CD4-positive, alpha-beta T cell treated with Interleukin-6 at 100 ng/mL for 8 hours (primary cell): ENCODE results near the gene BAHCC1.

ENCODE experiments used
- DNase-seq: peaks from one replicate; pipeline ENCODE4 v3.0.0-alpha.2; 2020; ENCODE audit warnings: mixed read lengths, low spot score

BAHCC1 gene

GRCh38 chr17:81480140-81481072 lies 85.1 kb downstream of the BAHCC1 start:
- no peak for DNase-seq

DNA sequence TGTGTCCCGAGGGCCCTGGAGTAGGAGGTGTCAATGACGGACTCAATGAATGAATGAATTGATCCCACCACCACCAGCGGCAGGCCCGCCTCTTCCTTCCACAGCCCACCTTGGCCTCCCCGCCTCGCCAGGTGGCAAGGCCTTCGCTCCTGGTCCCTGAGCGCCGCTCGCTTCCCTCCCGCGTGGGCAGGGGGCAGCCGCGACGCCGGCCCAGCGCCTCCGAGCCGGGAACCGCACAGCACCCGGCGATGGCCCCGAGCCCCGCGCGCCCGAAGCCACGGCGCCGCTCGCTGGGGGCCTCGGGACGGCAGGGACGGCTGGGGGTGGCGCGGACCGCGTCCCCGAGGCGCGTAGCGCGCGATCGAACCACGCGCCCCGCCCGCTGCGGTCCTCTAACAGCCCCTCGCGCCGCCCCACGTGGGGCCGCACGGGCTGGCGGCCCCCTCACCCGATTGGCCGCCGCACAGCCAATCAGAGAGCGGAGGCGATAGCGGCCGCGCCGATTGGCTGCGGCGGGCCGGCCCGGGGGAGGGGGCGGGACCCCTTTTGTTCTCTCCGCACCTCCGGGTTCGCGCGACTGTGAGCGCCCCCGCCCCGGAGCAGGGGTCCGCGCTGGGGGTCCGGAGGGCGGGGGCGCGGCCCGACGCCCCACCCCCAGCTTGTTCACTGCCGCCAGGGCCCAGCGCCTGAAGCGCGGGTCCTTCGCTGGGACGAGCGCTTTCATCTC lies 86.0 kb downstream of the BAHCC1 start:
- DNase-seq, result peak; percentile 56

GRCh38 chr17:81481815-81482505 lies 86.7 kb downstream of the BAHCC1 start:
- DNase-seq, result no peak

DNA sequence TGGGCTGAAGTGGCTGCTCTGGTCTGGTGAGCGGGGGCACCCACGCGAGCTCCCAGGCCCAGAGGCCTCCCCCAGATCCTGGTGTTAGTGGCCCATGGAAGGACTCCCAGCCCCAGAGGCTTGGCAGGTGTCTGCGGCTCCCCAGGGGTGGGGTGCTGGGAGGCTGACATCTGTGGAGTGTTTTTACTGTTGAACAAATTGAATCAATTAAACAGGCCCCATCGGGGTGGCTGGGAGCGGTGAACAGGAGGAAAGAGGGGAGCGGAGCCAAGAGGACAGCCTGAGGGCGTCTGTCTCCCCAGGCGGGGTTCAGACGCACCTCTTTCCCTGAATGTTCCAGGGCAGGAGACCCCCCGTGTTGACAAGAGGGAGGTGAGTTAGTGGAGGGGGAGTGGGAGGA lies 87.4 kb downstream of the BAHCC1 start:
- DNase-seq, result no peak

DNA sequence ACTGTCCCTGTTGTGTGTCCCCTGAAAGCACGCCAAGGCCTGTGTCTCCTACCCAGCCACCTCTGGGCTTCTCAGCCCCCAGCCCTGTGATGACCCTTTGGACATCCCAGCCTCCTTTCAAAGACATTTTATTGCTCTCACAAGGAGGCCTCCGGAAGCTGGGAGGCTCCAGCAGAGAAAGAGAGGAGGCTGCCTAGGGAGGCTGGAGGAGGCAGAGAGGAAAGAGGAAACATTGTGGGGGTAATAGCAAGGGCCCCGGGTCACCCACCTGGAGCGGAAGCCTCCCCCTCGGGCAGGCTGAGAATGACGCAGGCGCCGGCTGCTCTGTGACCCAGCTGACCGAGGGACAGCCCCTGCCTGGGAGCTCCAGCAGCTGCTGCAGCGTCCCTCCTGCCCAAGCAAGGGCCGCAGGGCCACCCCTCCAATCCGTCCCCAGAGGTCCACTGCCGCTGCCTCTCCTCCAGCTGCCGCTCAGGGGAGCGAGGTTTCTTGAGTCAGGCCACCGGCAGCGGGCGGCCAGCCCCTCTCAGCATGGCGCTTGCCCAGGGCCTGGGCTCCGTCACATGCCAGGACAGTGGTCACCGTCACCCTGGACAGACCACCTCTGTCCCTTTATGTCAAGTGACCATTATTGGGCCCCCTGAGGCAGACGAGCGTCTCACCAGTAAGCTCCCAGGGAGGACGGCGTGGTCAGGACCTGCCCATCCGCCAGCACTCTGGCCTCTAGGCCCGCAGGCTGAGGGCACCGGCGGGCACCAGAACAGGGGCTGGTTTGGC lies 88.0 kb downstream of the BAHCC1 start:
- no peak for DNase-seq

DNA sequence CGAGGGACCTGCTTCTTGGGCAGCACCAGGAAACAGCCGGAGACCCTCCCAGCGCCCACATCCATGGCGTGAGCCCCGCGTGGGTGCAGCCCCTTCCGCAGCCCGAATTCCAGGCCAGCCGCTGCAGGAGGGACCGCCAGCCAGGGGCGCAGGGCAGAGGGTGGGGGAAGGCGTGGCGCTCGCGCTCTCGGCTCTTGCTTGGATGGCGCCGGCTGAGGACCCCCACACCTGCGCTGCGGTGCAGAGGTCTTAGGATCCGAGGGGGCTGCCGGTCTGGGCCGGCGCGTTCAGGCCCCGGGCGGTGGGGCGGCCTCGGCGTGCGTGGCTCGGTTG lies 88.6 kb downstream of the BAHCC1 start:
- no peak for DNase-seq

DNA sequence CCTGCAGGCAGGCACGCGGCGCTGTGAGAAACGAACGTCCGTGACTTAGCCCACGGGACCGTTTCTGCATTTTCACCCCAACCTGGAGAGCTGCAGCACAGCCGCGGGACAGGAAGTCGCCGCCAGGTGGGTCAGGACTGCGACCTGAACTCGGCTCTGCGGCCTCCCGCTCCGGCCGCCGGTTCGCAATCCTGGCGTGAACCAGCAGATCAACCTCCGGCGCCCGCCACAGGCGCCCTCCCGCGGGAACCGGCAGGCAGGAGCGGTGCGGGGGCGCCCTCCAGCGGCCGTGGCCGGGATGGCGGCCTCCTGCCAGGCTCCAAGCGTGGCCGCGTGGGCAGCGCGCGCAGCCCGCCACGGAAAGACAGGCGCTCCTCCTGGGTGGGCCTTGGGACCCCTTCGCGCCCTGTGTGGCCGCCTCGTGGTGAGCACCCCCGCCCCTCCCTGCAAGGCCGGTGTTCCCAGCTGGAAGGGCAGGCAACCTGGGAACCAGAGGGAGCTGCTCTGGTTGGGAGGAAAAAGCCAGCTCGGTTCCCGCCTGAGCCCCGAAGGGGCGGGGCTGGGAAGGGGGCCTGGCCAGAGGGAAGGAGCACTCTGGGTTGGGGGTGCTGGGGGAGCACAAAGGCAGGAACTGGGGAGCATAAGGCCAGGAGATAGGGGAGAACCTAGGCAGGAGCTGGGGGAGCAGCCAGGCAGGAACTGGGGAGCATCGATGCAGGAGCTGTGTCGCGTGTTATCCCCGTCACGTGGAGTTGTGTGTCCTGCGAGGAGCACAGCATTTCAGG lies 89.1 kb downstream of the BAHCC1 start:
- peak; percentile 84 for DNase-seq

- DNase-seq, result no peak
Measured at GRCh38 chr17:81486199-81486810, 91.0 kb downstream of the BAHCC1 start.

DNA sequence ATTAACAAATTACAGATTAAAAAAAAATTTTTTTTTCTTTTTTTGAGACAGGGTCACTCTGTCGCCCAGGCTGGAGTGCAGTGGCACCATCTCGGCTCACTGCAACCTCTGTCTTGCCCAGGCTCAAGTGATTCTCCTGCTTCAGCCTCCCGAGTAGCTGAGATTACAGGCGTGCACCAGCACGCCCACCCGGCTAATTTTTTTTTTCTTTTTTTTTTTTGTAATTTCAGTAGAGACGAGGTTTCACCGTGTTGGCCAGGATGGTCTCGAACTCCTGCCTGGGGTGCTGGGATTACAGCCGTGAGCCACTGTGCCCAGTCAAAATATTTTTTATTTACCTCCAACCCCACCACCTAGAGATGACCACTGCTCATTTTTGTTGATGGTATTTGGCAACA lies 91.8 kb downstream of the BAHCC1 start:
- no peak for DNase-seq

DNA sequence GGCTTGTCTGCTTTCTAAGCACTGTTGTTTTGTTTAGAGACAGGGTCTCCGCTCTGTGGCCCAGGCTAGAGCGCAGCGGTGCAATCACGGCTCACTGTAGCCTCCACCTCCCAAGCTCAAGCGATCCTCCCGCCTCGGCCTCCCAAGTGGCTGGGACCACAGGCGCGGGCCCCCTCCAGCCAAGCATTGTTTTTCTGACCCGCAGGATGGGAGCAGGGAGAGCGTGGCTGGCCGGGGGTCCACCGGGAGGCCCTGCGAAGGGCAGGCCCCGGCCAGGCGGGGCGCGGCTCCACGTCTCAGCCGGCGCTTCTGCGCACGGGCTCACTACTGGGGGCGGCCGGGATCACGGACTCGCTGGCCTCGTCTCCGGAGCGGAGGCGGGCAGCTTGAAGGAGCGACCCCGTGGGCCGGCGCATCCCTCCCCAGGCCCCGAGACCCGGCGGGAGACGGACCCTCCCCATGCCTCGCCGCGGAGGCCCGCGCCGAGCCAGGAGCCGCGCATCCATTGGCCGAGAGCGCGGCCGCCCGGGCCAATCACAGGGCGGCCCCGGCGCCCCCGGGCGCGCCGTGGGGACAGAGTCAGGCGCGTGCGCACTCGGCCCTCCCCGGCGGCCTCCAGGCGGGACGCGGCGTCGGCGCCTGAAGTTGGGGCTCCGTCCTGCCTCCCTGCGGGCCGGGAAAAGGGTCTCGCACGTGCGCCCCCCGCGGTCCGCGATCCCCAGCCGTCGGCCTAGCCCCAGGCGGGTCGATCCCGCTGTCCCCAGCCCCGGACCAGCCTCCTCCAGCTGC lies 92.4 kb downstream of the BAHCC1 start:
- peak; percentile 77 for DNase-seq

GRCh38 chr17:81488276-81488860 lies 93.1 kb downstream of the BAHCC1 start:
- DNase-seq, result no peak

- no peak for DNase-seq
Measured at GRCh38 chr17:81489012-81489997, 94.0 kb downstream of the BAHCC1 start.

GRCh38 chr17:81489998-81490992 lies 95.0 kb downstream of the BAHCC1 start:
- no peak for DNase-seq

DNA sequence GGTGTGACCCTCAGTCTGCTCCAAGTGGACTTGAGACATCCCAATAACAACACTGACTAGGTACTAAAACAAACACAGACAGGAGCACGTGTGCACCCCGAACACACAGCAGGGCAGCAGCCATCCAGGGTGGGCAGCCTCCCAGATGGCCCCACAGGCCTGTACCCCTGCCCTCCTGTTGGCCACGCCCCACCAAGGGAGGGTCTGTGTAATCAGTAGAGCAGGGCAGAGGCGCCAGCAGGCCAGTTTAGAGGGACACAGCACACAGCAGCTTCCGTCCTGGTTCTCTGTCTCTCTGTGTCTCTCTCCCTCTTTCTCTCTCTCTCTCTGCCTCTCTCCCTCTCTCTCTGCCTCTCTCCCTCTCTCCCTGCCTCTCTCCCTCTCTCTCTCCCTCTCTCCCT lies 95.9 kb downstream of the BAHCC1 start:
- DNase-seq, result no peak

- no peak for DNase-seq
Measured at GRCh38 chr17:81491761-81492160, 96.5 kb downstream of the BAHCC1 start.

DNA sequence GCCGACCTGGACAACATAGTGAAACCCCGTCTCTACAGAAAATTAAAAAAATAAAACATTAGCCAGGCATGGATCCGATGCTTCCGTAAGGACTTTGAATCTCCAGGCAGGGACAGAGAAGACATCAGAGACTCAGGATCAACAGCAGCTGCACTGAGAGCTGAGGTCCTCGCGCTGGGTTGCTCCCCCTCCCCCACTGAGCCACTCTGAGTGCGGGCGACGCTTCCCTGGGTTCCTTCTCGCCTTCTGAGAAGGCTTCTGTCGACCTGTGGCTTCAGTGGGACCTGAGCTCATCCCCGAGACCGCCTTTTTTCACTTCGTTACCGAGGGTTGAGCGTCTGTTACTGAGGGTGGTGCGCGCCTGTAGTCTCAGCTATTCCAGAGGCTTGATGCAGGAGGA lies 96.9 kb downstream of the BAHCC1 start:
- no peak for DNase-seq

DNA sequence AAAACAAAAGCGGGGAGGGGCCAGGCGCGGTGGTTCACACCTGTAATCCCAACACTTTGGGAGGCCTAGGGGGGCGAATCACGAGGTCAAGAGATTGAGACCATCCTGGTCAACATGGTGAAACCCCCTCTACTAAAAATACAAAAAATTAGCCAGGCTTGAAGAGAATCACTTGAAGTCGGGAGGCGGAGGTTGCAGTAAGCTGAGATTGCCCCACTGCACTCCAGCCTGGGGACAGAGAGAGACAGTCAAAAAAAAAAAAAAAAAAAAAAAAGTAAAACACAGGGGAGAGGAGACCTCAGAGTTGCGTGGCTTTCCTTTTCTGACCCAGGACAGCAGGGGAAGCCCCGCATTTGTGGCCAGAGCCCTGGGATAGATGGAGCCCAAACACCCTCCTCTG lies 97.4 kb downstream of the BAHCC1 start:
- DNase-seq, result no peak
